ENCODE data around the gene DSTYK. TPM values are rescaled to one million over a fixed set of nuclear protein-coding genes. Genes with fewer than 3 reads are reported as not detected.
"Not testable (repeated sequence)": the region's sequence is repeated elsewhere in the genome, so short reads cannot be mapped to it uniquely, and the experiment has no call there.

Gene DSTYK
- total RNA-seq, 1 donor from 2014 or later: 15.4 TPM

GRCh38 chr1:205235951-205236350, 24.4 kb upstream of the DSTYK start:
- Histone ChIP-seq H3K4me2 (ENCODE audit: low read length) (no peak overlapping the region), H4K20me1 (ENCODE audit: insufficient read depth, low read length) (no peaks in the 10 kb centered on the region), H3K4me3 (ENCODE audit: insufficient read depth, low read depth, low read length) (no peak overlapping the region), H3K4me1 (ENCODE audit: insufficient read depth, low read length) (no peaks in the 10 kb centered on the region), H3K27ac (ENCODE audit: low read depth, low read length) (no peak overlapping the region), H3K9ac (ENCODE audit: low read length) (no peak overlapping the region), H3K36me3 (ENCODE audit: insufficient read depth, low read length) (no peaks in the 10 kb centered on the region), H3K79me2 (ENCODE audit: insufficient read depth, low read length) (no peaks in the 10 kb centered on the region), H3K9me3 (ENCODE audit: insufficient read depth, low read depth, low read length) (no peaks in the 10 kb centered on the region), H2AFZ (ENCODE audit: low read depth, low read length) (no peak overlapping the region), H3K27me3 (ENCODE audit: insufficient read depth, low read length) (no peaks in the 10 kb centered on the region)
- Mint-ChIP-seq H3K4me3 (ENCODE audit: unreplicated experiment) (no peak overlapping the region), H3K27ac (ENCODE audit: unreplicated experiment) (no peak overlapping the region), H3K27me3 (ENCODE audit: low read depth, unreplicated experiment) (peaks cover 5% of the 10 kb centered on the region), H3K9me3 (ENCODE audit: unreplicated experiment) (no peaks in the 10 kb centered on the region), H3K36me3 (ENCODE audit: low read depth, unreplicated experiment) (peaks cover 2% of the 10 kb centered on the region), H3K4me1 (ENCODE audit: low read depth, unreplicated experiment) (no peaks in the 10 kb centered on the region)
- TF ChIP-seq CTCF (IDR thresholded peaks at IDR 0.05; ENCODE audit: insufficient read depth, low read depth, low read length) (no peak), EZH2 (IDR thresholded peaks at IDR 0.05; ENCODE audit: insufficient read depth, low read length) (no peak)
- FAIRE-seq (no peak), DNase-seq (ENCODE audit: low read depth) (no peak)

- DNase-seq (ENCODE audit: low read depth); H3K27me3 ChIP-seq (ENCODE audit: insufficient read depth, low read length): not testable (repeated sequence)
- peaks cover 10% of the 10 kb centered on the region for H3K4me1 Mint-ChIP-seq (ENCODE audit: low read depth, unreplicated experiment)
These were observed 22.5 kb upstream of the DSTYK start for GRCh38 chr1:205233986-205234385.

DNA sequence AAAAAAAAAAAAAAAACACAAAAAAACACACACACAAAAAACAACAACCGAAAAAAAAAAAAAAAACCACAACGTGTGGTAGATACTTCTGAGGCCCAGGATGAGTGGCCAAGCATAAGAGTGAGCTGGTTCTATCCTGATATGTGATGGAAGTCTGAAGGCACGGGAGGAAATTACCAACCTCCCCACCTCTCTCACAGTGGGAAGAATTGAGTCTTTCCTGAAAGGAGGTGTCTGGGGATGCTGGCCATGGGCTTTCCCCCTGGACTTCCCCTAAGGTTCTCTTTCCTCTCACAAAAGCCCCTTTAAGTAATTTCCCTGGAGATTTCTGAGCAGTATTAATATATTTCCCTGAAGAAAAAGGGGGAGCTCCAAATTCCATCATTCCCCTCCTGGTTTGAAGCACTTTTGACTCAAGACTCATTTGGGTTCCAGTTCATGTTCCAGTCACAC, 21.5 kb upstream of the DSTYK start:
- peaks cover 8% of the 10 kb centered on the region for H4K20me1 ChIP-seq (ENCODE audit: insufficient read depth, low read length)
- H3K4me2 ChIP-seq (ENCODE audit: low read length): no peak overlapping the region
- Mint-ChIP-seq H3K4me1 (ENCODE audit: low read depth, unreplicated experiment) (peaks cover 13% of the 10 kb centered on the region), H3K27ac (ENCODE audit: unreplicated experiment) (no peak overlapping the region), H3K9me3 (ENCODE audit: unreplicated experiment) (no peaks in the 10 kb centered on the region), H3K4me3 (ENCODE audit: unreplicated experiment) (no peak overlapping the region), H3K36me3 (ENCODE audit: low read depth, unreplicated experiment) (peaks cover 2% of the 10 kb centered on the region), H3K27me3 (ENCODE audit: low read depth, unreplicated experiment) (peaks cover 5% of the 10 kb centered on the region)
- no peaks in the 10 kb centered on the region for H3K36me3 ChIP-seq (ENCODE audit: insufficient read depth, low read length)
- no peak for FAIRE-seq
- H3K4me1 ChIP-seq (ENCODE audit: insufficient read depth, low read length): peaks cover 7% of the 10 kb centered on the region
- H3K27ac ChIP-seq (ENCODE audit: low read depth, low read length): no peak overlapping the region
- no peak overlapping the region for H2AFZ ChIP-seq (ENCODE audit: low read depth, low read length)
- H3K9ac ChIP-seq (ENCODE audit: low read length): no peak overlapping the region
- H3K4me3 ChIP-seq (ENCODE audit: insufficient read depth, low read depth, low read length): no peak overlapping the region
- no peak for DNase-seq (ENCODE audit: low read depth)
- TF ChIP-seq CTCF (IDR thresholded peaks at IDR 0.05; ENCODE audit: insufficient read depth, low read depth, low read length): no peak
- no peak for TF ChIP-seq EZH2 (IDR thresholded peaks at IDR 0.05; ENCODE audit: insufficient read depth, low read length)
- no peaks in the 10 kb centered on the region for H3K79me2 ChIP-seq (ENCODE audit: insufficient read depth, low read length)
- no peaks in the 10 kb centered on the region for H3K9me3 ChIP-seq (ENCODE audit: insufficient read depth, low read depth, low read length)
- H3K27me3 ChIP-seq (ENCODE audit: insufficient read depth, low read length): no peaks in the 10 kb centered on the region

More at GRCh38 chr1:205233986-205234385, 22.5 kb upstream of the DSTYK start:
- not testable (repeated sequence) for FAIRE-seq; H3K27me3 Mint-ChIP-seq (ENCODE audit: low read depth, unreplicated experiment); H2AFZ ChIP-seq (ENCODE audit: low read depth, low read length); H3K4me3 Mint-ChIP-seq (ENCODE audit: unreplicated experiment); H4K20me1 ChIP-seq (ENCODE audit: insufficient read depth, low read length); H3K36me3 Mint-ChIP-seq (ENCODE audit: low read depth, unreplicated experiment); H3K27ac ChIP-seq (ENCODE audit: low read depth, low read length); H3K79me2 ChIP-seq (ENCODE audit: insufficient read depth, low read length); H3K4me1 ChIP-seq (ENCODE audit: insufficient read depth, low read length); H3K4me2 ChIP-seq (ENCODE audit: low read length); H3K9me3 Mint-ChIP-seq (ENCODE audit: unreplicated experiment); H3K4me3 ChIP-seq (ENCODE audit: insufficient read depth, low read depth, low read length); H3K9ac ChIP-seq (ENCODE audit: low read length); H3K27ac Mint-ChIP-seq (ENCODE audit: unreplicated experiment); H3K36me3 ChIP-seq (ENCODE audit: insufficient read depth, low read length); H3K9me3 ChIP-seq (ENCODE audit: insufficient read depth, low read depth, low read length)

Measured in astrocyte (in vitro differentiated cells and primary cell).